ENCODE results near the gene MT1HL1.

Gene MT1HL1

DNA sequence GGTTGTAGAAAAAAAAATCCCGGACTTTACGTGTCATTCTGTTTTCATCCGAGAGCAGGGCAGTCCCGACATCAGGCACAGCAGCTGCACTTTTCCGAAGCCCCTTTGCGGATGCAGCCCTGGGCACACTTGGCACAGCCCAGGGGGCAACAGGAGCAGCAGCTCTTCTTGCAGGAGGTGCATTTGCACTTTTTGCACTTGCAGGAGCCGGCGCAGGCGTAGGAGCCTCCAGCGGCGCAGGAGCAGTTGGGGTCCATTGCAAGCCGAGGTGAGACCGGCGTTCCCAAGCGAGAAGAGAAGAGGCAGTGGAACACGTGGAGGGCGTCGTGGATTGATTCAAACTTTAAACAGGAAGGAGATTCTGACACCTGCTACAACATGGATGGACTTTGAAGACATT lies at the start of gene MT1HL1:
Gene MT1HL1, minus strand, starts transcription at position 326 of the 400 bp plus-strand sequence. Its CDS starts 69 bp downstream, at position 257.
- Histone ChIP-seq H3K36me3 (no peaks in the 10 kb centered on the region), H3K4me3 (no peak within 1 kb of the TSS), H3K27ac (no peak within 1 kb of the TSS), H3K4me1 (no peaks in the 10 kb centered on the region), H3K27me3 (no peaks in the 10 kb centered on the region), H3K9me3 (no peaks in the 10 kb centered on the region)
- DNase-seq, result no peak
- intact Hi-C loops (cut with DNase I; ENCODE audit: low total_unique reads), result no loop called here
- TF ChIP-seq, protein P1, sequence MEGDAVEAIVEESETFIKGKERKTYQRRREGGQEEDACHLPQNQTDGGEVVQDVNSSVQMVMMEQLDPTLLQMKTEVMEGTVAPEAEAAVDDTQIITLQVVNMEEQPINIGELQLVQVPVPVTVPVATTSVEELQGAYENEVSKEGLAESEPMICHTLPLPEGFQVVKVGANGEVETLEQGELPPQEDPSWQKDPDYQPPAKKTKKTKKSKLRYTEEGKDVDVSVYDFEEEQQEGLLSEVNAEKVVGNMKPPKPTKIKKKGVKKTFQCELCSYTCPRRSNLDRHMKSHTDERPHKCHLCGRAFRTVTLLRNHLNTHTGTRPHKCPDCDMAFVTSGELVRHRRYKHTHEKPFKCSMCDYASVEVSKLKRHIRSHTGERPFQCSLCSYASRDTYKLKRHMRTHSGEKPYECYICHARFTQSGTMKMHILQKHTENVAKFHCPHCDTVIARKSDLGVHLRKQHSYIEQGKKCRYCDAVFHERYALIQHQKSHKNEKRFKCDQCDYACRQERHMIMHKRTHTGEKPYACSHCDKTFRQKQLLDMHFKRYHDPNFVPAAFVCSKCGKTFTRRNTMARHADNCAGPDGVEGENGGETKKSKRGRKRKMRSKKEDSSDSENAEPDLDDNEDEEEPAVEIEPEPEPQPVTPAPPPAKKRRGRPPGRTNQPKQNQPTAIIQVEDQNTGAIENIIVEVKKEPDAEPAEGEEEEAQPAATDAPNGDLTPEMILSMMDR (IDR thresholded peaks at IDR 0.05), result no peak

DNA sequence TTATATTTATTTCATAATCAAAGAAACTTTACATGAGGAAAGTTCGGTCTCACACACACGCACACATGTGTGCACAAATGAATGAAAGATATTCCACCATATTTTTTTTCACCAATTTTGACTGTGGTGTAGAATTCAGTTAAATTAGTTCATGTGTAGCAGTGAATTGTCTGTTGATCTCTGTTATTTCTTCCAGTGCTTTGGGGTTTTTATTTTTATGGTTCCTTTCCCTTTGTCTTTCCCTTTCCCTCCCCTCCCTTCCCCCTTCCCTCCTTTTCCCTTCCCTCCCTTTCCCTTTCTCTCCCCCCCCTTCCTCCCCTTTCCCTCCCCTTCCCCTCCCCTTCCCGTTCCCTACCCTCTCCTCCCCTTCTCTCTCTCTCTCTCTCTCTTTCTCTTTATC lies 46.7 kb upstream of the MT1HL1 start:
- TF ChIP-seq, protein P1 (IDR thresholded peaks at IDR 0.05), result no peak
- Histone ChIP-seq H3K9me3 (no peaks in the 10 kb centered on the region), H3K4me1 (peaks cover 0 to 35% (median 9%) of the 10 kb centered on the region in 4 donors), H3K27ac (no peak overlapping the region), H3K36me3 (no peaks in the 10 kb centered on the region), H3K27me3 (no peaks in the 10 kb centered on the region), H3K4me3 (no peak overlapping the region)
- intact Hi-C loops (cut with DNase I; ENCODE audit: low total_unique reads), result no loop called here
- no peak for DNase-seq

DNA sequence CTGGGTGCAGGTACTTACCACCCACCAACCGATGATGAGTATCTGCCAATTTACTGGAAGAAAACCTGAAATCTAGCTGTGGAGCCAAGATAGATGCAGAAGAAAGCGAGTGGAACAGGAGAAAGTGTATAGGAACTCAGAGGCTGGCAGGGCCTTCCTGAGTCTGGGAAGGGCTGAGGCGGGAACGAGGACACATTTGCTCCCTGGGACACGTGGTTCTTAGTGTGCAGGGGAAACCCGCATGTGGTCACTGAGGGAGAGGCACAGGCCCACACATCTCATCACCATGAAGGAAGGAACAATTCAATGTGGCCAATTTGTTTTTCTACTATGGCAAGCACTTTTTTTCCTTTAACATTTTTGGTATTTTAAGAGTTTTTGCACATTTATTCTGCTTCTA lies 45.9 kb upstream of the MT1HL1 start:
- Histone ChIP-seq H3K4me3 (no peak overlapping the region), H3K27me3 (no peaks in the 10 kb centered on the region), H3K36me3 (no peaks in the 10 kb centered on the region), H3K27ac (no peak overlapping the region), H3K4me1 (peaks cover 0 to 42% (median 10%) of the 10 kb centered on the region in 4 donors), H3K9me3 (no peaks in the 10 kb centered on the region)
- DNase-seq, result no peak
- intact Hi-C loops (cut with DNase I; ENCODE audit: low total_unique reads), result no loop called here
- TF ChIP-seq, protein P1 (IDR thresholded peaks at IDR 0.05), result no peak

DNA sequence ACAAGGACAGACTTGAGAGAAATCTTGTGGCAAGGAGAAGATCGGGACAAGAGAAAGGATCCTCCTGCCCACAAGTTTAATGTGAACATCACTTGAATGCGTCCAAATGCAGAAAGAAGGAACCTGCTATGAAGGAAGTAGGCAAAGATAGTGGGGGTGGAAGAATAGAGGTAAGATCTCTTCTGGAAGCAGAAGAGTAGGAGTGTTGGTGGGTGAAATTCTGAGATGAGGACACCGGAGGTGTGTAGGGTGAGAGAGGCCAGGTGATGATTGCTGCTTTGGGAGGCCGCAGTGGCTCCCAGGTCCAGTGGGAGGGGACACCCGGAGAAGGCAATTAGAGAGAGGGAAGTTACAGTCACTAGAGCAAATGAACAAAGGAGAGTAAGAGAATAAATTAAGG lies 44.6 kb upstream of the MT1HL1 start:
- H3K4me1 ChIP-seq, result peaks cover 0 to 48% (median 11%) of the 10 kb centered on the region in 4 donors
- H3K27me3 ChIP-seq, result no peaks in the 10 kb centered on the region
- no peak for DNase-seq
- H3K4me3 ChIP-seq, result no peak overlapping the region
- intact Hi-C loops (cut with DNase I; ENCODE audit: low total_unique reads), result loop anchor here (10.0 kb wide), 1 partner anchor 336 kb away; no protein-coding TSS in a partner anchor
- TF ChIP-seq, protein P1 (IDR thresholded peaks at IDR 0.05), result no peak
- no peaks in the 10 kb centered on the region for H3K9me3 ChIP-seq
- no peak overlapping the region for H3K27ac ChIP-seq
- no peaks in the 10 kb centered on the region for H3K36me3 ChIP-seq

DNA sequence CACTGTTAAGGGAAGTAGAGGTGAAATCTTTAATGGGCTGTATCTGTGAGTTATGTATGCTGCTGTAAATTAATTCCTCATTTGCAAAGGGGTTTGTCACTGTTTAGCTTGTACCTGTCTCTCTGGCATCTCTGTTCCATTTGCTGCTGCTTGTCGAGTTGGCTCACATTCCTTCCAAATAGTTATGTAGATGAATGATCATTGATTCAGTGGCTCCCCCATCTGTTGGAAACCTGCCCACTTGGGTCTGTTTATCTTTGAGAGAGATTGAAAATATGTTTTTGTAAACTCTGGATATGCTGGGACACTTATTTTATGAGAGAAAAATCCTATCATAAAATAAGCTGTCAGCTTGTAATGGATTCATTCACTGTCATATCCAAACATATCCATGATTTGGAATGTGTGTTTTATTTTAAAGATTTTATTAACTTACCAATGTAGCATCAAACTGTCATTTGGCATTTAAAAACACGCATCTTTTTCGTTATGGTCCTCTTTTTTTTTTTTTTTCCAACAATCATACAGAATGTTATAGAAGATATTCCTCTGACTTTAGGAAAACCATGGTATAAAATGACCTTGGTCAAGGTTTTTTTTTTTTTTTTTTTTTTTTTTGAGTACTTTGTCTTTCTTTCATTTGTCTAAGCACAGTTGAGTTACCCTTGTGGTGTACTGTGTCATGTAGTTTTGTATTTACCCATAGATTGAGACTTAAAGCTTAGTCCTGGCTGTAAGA lies 41.2 kb upstream of the MT1HL1 start:
- Histone ChIP-seq H3K27me3 (peaks cover 0 to 5% of the 10 kb centered on the region in 2 donors), H3K27ac (no peak overlapping the region), H3K4me3 (no peak overlapping the region), H3K36me3 (no peaks in the 10 kb centered on the region), H3K4me1 (peaks cover 0 to 53% (median 21%) of the 10 kb centered on the region in 4 donors), H3K9me3 (no peaks in the 10 kb centered on the region)
- no peak for DNase-seq
- TF ChIP-seq, protein P1 (IDR thresholded peaks at IDR 0.05), result no peak
- intact Hi-C loops (cut with DNase I; ENCODE audit: low total_unique reads), result loop anchor here (10.0 kb wide), 1 partner anchor 339 kb away; no protein-coding TSS in a partner anchor
